GM23248 (cell line): ENCODE measurements around the gene EIF2B4.

ENCODE experiments used
- EZH2 ChIP-seq: fragments of 200-600 bp; sonication (generic); IDR thresholded peaks from 2 replicates; pipeline ENCODE4 v1.6.1; 2018; ENCODE audit warnings: antibody characterized with exemption, mild to moderate bottlenecking; ENCODE audit not compliant: insufficient read depth, poor library complexity, severe bottlenecking
- EZH2phosphoT487 ChIP-seq: fragments of 200-600 bp; sonication (generic); IDR thresholded peaks from 2 replicates; pipeline ENCODE4 v1.6.1; 2018; ENCODE audit warnings: antibody characterized with exemption, moderate library complexity, mild to moderate bottlenecking, low read depth; ENCODE audit not compliant: insufficient read depth

DNA sequence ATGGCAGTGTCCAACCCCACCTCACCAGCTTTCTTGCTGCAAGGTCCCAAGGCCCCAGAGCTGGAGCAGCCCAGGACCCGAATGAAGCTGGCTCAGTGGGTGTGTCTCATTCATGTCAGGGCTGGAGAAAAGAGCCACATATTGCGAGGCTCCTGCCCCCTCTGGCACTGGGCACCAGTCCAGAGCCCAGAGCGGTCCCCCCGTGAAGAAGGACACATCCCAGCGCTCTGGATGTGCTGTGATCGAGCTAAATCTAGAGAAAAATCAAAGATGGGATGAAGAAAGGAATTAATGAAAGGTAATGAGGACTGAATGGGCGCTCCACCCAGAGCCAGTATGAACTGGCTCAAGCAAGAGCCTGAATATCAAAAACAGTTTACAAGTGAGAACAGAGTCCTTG, 34.0 kb downstream of the EIF2B4 start:
- no peak for TF ChIP-seq EZH2phosphoT487
- no peak for TF ChIP-seq EZH2
